Measurements from ENCODE around the gene LIPT2. TPM values are rescaled to one million over a fixed set of nuclear protein-coding genes. Genes with fewer than 3 reads are reported as not detected.

Gene LIPT2
- total and polyA plus RNA-seq, 2 donors (not counting 3 experiments of a cell fraction or from before 2014, with no cell fraction given): 1.7 to 4.1 TPM

GRCh38 chr11:74534216-74534945 is 40.9 kb upstream of the LIPT2 start:
- Histone ChIP-seq H3K4me2 (ENCODE audit: insufficient read depth, low read length) (no peak overlapping the region), H3K4me3 (replicated peaks in 1 of 3; ENCODE audit: insufficient read depth in 1 of 3, low read depth in 1 of 3, low read length in 3 of 3) (no peak overlapping the region), H3K27ac (ENCODE audit: insufficient read depth, low read depth, low read length) (no peak overlapping the region), H3K27me3 (ENCODE audit: control insufficient read depth in 2 of 2, insufficient read depth in 2 of 2, low read length in 2 of 2) (peaks cover 7 to 13% of the 10 kb centered on the region in 2 experiments), H3K4me1 (ENCODE audit: control insufficient read depth, extremely low read depth, insufficient read depth, low read length) (peaks cover 3% of the 10 kb centered on the region), H2AFZ (ENCODE audit: low read depth, low read length) (no peak overlapping the region), H3K9ac (replicated peaks; ENCODE audit: extremely low read depth, insufficient read depth, low read length) (no peak overlapping the region), H3K36me3 (ENCODE audit: control insufficient read depth in 2 of 2, extremely low read depth in 1 of 2, insufficient read depth in 2 of 2, low read length in 2 of 2) (no peaks in the 10 kb centered on the region), H3K9me3 (replicated peaks; ENCODE audit: control insufficient read depth, insufficient read depth, low read length) (no peaks in the 10 kb centered on the region), H4K20me1 (replicated peaks; ENCODE audit: control insufficient read depth, extremely low read depth, insufficient read depth, low read length) (no peaks in the 10 kb centered on the region), H3K9me1 (replicated peaks; ENCODE audit: control insufficient read depth, extremely low read depth, insufficient read depth, low read length) (no peaks in the 10 kb centered on the region), H3K79me2 (ENCODE audit: control insufficient read depth, insufficient read depth, low read length) (no peaks in the 10 kb centered on the region)
- no peak for FAIRE-seq
- ChIA-PET CTCF (no interaction called here), POLR2A (no interaction called here)
- DNase-seq (ENCODE audit: low read depth, low spot score): no peak
- dilution Hi-C loops (cut with MboI; ENCODE audit: extremely low pct_ligation_motif_present, low sequenced_read_pairs): no loop called here
- BruUV-seq (replicated peaks): no TSS peak
- TF ChIP-seq FOS (IDR thresholded peaks at IDR 0.05; ENCODE audit: borderline replicate concordance, insufficient read depth, low read length) (no peak), POLR2A (IDR thresholded peaks at IDR 0.05; ENCODE audit: low read depth, low read length) (no peak), EZH2 (IDR thresholded peaks at IDR 0.05; ENCODE audit: borderline replicate concordance, low read depth, low read length, severe bottlenecking) (no peak), POLR2AphosphoS5 (IDR thresholded peaks at IDR 0.05; ENCODE audit: insufficient read depth, low read depth, low read length) (no peak), JUN (IDR thresholded peaks at IDR 0.05; ENCODE audit: borderline replicate concordance, insufficient read depth, insufficient read length, low read depth) (no peak), MAX (IDR thresholded peaks at IDR 0.05; ENCODE audit: insufficient read depth, insufficient read length) (no peak), GATA2 (IDR thresholded peaks at IDR 0.05; ENCODE audit: insufficient read depth, insufficient read length, low read depth, low read length) (no peak), CTCF (IDR thresholded peaks at IDR 0.05; ENCODE audit: extremely low read depth in 1 of 2, insufficient read depth in 1 of 2, low read depth in 1 of 2, low read length in 2 of 2) (no peak), MYC (IDR thresholded peaks at IDR 0.05; ENCODE audit: low read depth, low read length) (no peak)
- intact Hi-C loops (cut with micrococcal nuclease): no loop called here
